HG02610 (cell line): ENCODE data around the gene TLE4.
"Not testable (repeated sequence)": the region's sequence is repeated elsewhere in the genome, so short reads cannot be mapped to it uniquely, and the experiment has no call there.

Source experiments
- ATAC-seq: cut with Tn5 transposase; IDR thresholded peaks from one replicate; pipeline ENCODE4 v1.9.1; 2021; ENCODE audit warnings: mild to moderate bottlenecking, moderate library complexity; ENCODE audit not compliant: unreplicated experiment

Gene TLE4

GRCh38 chr9:79571309-79572031, at the start of gene TLE4:
Gene TLE4 (plus strand): TSS chr9:79571965. CDS start chr9:79572791, 826 bp downstream.
- peak; percentile 90 for ATAC-seq

GRCh38 chr9:79522793-79523192, 49.0 kb upstream of the TLE4 start:
- no peak for ATAC-seq

- no peak for ATAC-seq
Observed at GRCh38 chr9:79524266-79524665, 47.5 kb upstream of the TLE4 start.

- peak; percentile 77 for ATAC-seq
Observed at GRCh38 chr9:79526149-79526672, 45.6 kb upstream of the TLE4 start.

- ATAC-seq = no peak
Observed at GRCh38 chr9:79535534-79535933, 36.2 kb upstream of the TLE4 start.

- no peak for ATAC-seq
Observed at GRCh38 chr9:79537838-79538237, 33.9 kb upstream of the TLE4 start.

GRCh38 chr9:79542735-79543620, 28.8 kb upstream of the TLE4 start:
- no peak for ATAC-seq

GRCh38 chr9:79544375-79544774, 27.4 kb upstream of the TLE4 start:
- ATAC-seq = not testable (repeated sequence)

GRCh38 chr9:79551586-79551985, 20.2 kb upstream of the TLE4 start:
- no peak for ATAC-seq

- no peak for ATAC-seq
Observed at GRCh38 chr9:79551994-79552393, 19.8 kb upstream of the TLE4 start.

- no peak for ATAC-seq
Observed at GRCh38 chr9:79555474-79556089, 16.2 kb upstream of the TLE4 start.

GRCh38 chr9:79559495-79560181, 12.1 kb upstream of the TLE4 start:
- ATAC-seq = no peak

- no peak for ATAC-seq
Observed at GRCh38 chr9:79562749-79563386, 8.9 kb upstream of the TLE4 start.

GRCh38 chr9:79564105-79564504, 7.7 kb upstream of the TLE4 start:
- ATAC-seq = no peak

- ATAC-seq = peak; percentile 91
Observed at GRCh38 chr9:79565245-79565644, 6.5 kb upstream of the TLE4 start.

- ATAC-seq = no peak
Observed at GRCh38 chr9:79567671-79568098, 4.1 kb upstream of the TLE4 start.

- no peak for ATAC-seq
Observed at GRCh38 chr9:79568337-79569101, 3.2 kb upstream of the TLE4 start.

- no peak for ATAC-seq
Observed at GRCh38 chr9:79569814-79570447, 1.8 kb upstream of the TLE4 start.
